Astrocyte (in vitro differentiated cells and primary cell): Measurements from ENCODE around the gene SHISA2. TPM values are rescaled to one million over a fixed set of nuclear protein-coding genes. Genes with fewer than 3 reads are reported as not detected.

Source experiments
- DNase-seq: peaks from one replicate; pipeline ENCODE4 v3.0.0-alpha.2; 2010; ENCODE audit warnings: low read depth
- FAIRE-seq: peaks from 2 replicates; lab custom pipeline; 2011; peaks lifted over from hg19 to GRCh38; lab: Jason Lieb, UNC
- H2AFZ ChIP-seq: 2 replicates; pipeline ENCODE4 v1.6.0; 2012; ENCODE audit warnings: low read depth, low read length, inconsistent platforms
- H3K27ac ChIP-seq: 2 replicates; pipeline ENCODE4 v1.5.1; 2011; ENCODE audit warnings: low read depth, low read length, inconsistent platforms
- H3K27me3 ChIP-seq: 2 replicates; pipeline ENCODE4 v1.6.0; 2011; ENCODE audit warnings: low read length, inconsistent platforms; ENCODE audit not compliant: insufficient read depth
- H3K36me3 ChIP-seq: 2 replicates; pipeline ENCODE4 v1.5.1; 2011; ENCODE audit warnings: low read length, inconsistent platforms; ENCODE audit not compliant: insufficient read depth
- H3K4me1 ChIP-seq: 2 replicates; pipeline ENCODE4 v1.5.1; 2011; ENCODE audit warnings: low read length, inconsistent platforms; ENCODE audit not compliant: insufficient read depth
- H3K4me2 ChIP-seq: 2 replicates; pipeline ENCODE4 v1.6.0; 2012; ENCODE audit warnings: low read length, inconsistent platforms
- H3K4me3 ChIP-seq: 2 replicates; pipeline ENCODE4 v1.5.1; 2011; ENCODE audit warnings: low read depth, mild to moderate bottlenecking, low read length, inconsistent platforms; ENCODE audit not compliant: insufficient read depth
- H3K79me2 ChIP-seq: 2 replicates; pipeline ENCODE4 v1.6.0; 2012; ENCODE audit warnings: mild to moderate bottlenecking, low read length, inconsistent platforms; ENCODE audit not compliant: insufficient read depth
- H3K9ac ChIP-seq: 2 replicates; pipeline ENCODE4 v1.6.0; 2012; ENCODE audit warnings: mild to moderate bottlenecking, low read length, inconsistent platforms
- H3K9me3 ChIP-seq: 2 replicates; pipeline ENCODE4 v1.5.1; 2012; ENCODE audit warnings: low read depth, mild to moderate bottlenecking, low read length, inconsistent platforms; ENCODE audit not compliant: insufficient read depth
- H4K20me1 ChIP-seq: 2 replicates; pipeline ENCODE4 v1.6.0; 2012; ENCODE audit warnings: low read length, inconsistent platforms; ENCODE audit not compliant: insufficient read depth
- H3K27ac Mint-ChIP-seq: one replicate; pipeline ENCODE4 v1.8.0; 2021; ENCODE audit warnings: mild to moderate bottlenecking, mixed read lengths; ENCODE audit not compliant: unreplicated experiment
- H3K27me3 Mint-ChIP-seq: one replicate; pipeline ENCODE4 v1.8.0; 2021; ENCODE audit warnings: low read depth, mixed read lengths; ENCODE audit not compliant: unreplicated experiment
- H3K36me3 Mint-ChIP-seq: one replicate; pipeline ENCODE4 v1.8.0; 2021; ENCODE audit warnings: low read depth, mixed read lengths; ENCODE audit not compliant: unreplicated experiment
- H3K4me1 Mint-ChIP-seq: one replicate; pipeline ENCODE4 v1.8.0; 2021; ENCODE audit warnings: low read depth, mixed read lengths; ENCODE audit not compliant: unreplicated experiment
- H3K4me3 Mint-ChIP-seq: one replicate; pipeline ENCODE4 v1.8.0; 2021; ENCODE audit warnings: mild to moderate bottlenecking, moderate library complexity, mixed read lengths; ENCODE audit not compliant: unreplicated experiment
- H3K9me3 Mint-ChIP-seq: one replicate; pipeline ENCODE4 v1.8.0; 2021; ENCODE audit warnings: mild to moderate bottlenecking, mixed read lengths; ENCODE audit not compliant: unreplicated experiment
- CTCF ChIP-seq: IDR thresholded peaks from 2 replicates; pipeline ENCODE4 v1.5.1; 2011; ENCODE audit warnings: low read depth, mild to moderate bottlenecking, inconsistent platforms, low read length, moderate library complexity; ENCODE audit not compliant: insufficient read depth
- EZH2 ChIP-seq: IDR thresholded peaks from 2 replicates; pipeline ENCODE4 v1.6.1; 2012; ENCODE audit warnings: mild to moderate bottlenecking, low read length, inconsistent platforms; ENCODE audit not compliant: insufficient read depth
- total RNA-seq: library from RNA; stranded (reverse); gene quantifications from 2 replicates; pipeline ENCODE4 v1.2.1, GENCODE V29; 2021

The SHISA2 gene
- total RNA-seq, 1 donor from 2014 or later = 6.0 TPM

- peak; percentile 22 for DNase-seq
- H3K27ac ChIP-seq = peak overlapping the region; percentile 62
- TF ChIP-seq CTCF (no peak), EZH2 (no peak)
- H3K9ac ChIP-seq = peak overlapping the region; percentile 89
- H3K9me3 Mint-ChIP-seq = no peaks in the 10 kb centered on the region
- no peak for FAIRE-seq
- peak overlapping the region; percentile 20 for H3K4me3 Mint-ChIP-seq
- H3K9me3 ChIP-seq = no peaks in the 10 kb centered on the region
- peaks cover 2% of the 10 kb centered on the region for H3K4me1 Mint-ChIP-seq
- no peak overlapping the region for H3K27ac Mint-ChIP-seq
- H3K4me2 ChIP-seq = peak overlapping the region; percentile 98
- peaks cover 38% of the 10 kb centered on the region for H3K79me2 ChIP-seq
- peaks cover 29% of the 10 kb centered on the region for H3K27me3 Mint-ChIP-seq
- no peaks in the 10 kb centered on the region for H3K27me3 ChIP-seq
- H3K4me1 ChIP-seq = peaks cover 13% of the 10 kb centered on the region
- H3K4me3 ChIP-seq = peak overlapping the region; percentile 82
- peaks cover 3% of the 10 kb centered on the region for H3K36me3 ChIP-seq
- no peaks in the 10 kb centered on the region for H3K36me3 Mint-ChIP-seq
- peaks cover 3% of the 10 kb centered on the region for H4K20me1 ChIP-seq
- peak overlapping the region; percentile 90 for H2AFZ ChIP-seq
Observed at GRCh38 chr13:26050568-26051230, 1.1 kb downstream of the SHISA2 start.

GRCh38 chr13:26048741-26049140, 3.1 kb downstream of the SHISA2 start:
- FAIRE-seq (no peak), DNase-seq (no peak)
- no peak for TF ChIP-seq EZH2
- Histone ChIP-seq H3K79me2 (peaks cover 38% of the 10 kb centered on the region), H3K4me3 (peak overlapping the region; percentile 82), H3K4me2 (peak overlapping the region; percentile 98), H3K9me3 (no peaks in the 10 kb centered on the region), H4K20me1 (peaks cover 3% of the 10 kb centered on the region), H3K9ac (peak overlapping the region; percentile 89), H2AFZ (no peak overlapping the region), H3K4me1 (peaks cover 13% of the 10 kb centered on the region), H3K27me3 (no peaks in the 10 kb centered on the region), H3K27ac (no peak overlapping the region), H3K36me3 (peaks cover 3% of the 10 kb centered on the region)
- peaks cover 2% of the 10 kb centered on the region for H3K4me1 Mint-ChIP-seq
- peaks cover 27% of the 10 kb centered on the region for H3K27me3 Mint-ChIP-seq
- H3K27ac Mint-ChIP-seq = no peak overlapping the region
- H3K9me3 Mint-ChIP-seq = no peaks in the 10 kb centered on the region
- H3K4me3 Mint-ChIP-seq = peak overlapping the region; percentile 79
- H3K36me3 Mint-ChIP-seq = no peaks in the 10 kb centered on the region

GRCh38 chr13:26047040-26047439, 4.8 kb downstream of the SHISA2 start:
- H3K9me3 Mint-ChIP-seq = no peaks in the 10 kb centered on the region
- H3K4me3 Mint-ChIP-seq = no peak overlapping the region
- H3K4me2 ChIP-seq = no peak overlapping the region
- no peaks in the 10 kb centered on the region for H3K9me3 ChIP-seq
- H3K36me3 ChIP-seq = peaks cover 3% of the 10 kb centered on the region
- H3K27me3 ChIP-seq = no peaks in the 10 kb centered on the region
- H3K4me1 ChIP-seq = peaks cover 13% of the 10 kb centered on the region
- H3K9ac ChIP-seq = no peak overlapping the region
- H3K27ac Mint-ChIP-seq = no peak overlapping the region
- H3K27ac ChIP-seq = no peak overlapping the region
- no peak for DNase-seq
- H3K36me3 Mint-ChIP-seq = no peaks in the 10 kb centered on the region
- H3K4me1 Mint-ChIP-seq = peaks cover 2% of the 10 kb centered on the region
- no peak for TF ChIP-seq CTCF
- TF ChIP-seq EZH2 = no peak
- peaks cover 3% of the 10 kb centered on the region for H4K20me1 ChIP-seq
- no peak for FAIRE-seq
- no peak overlapping the region for H2AFZ ChIP-seq
- H3K79me2 ChIP-seq = peaks cover 38% of the 10 kb centered on the region
- no peak overlapping the region for H3K4me3 ChIP-seq
- peaks cover 24% of the 10 kb centered on the region for H3K27me3 Mint-ChIP-seq
